NCI-H1105 (cell line): ENCODE data around the gene TCAIM.

Experiments
- DNase-seq: peaks from one replicate; lab custom pipeline; 2025; lab: John Stamatoyannopoulos, UW

Gene TCAIM

DNA sequence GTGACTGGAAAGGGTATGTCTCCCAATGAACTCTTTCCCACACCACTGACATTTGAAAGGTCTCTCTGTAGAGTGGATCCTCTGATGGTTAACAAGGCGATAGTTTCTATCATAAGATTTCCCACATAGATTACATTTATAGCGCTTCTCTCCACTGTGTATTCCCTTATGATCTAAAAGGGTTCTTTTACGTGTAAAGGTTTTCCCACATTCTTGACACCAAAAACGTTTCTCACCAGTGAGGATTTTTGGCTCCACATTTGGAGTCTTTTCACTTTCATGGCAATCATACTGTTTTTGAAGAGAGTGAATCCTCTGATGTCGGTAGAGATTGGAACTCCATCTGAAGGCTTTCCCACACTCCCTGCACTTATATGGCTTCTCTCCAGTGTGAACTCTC, 108.4 kb downstream of the TCAIM start:
- DNase-seq = no peak

DNA sequence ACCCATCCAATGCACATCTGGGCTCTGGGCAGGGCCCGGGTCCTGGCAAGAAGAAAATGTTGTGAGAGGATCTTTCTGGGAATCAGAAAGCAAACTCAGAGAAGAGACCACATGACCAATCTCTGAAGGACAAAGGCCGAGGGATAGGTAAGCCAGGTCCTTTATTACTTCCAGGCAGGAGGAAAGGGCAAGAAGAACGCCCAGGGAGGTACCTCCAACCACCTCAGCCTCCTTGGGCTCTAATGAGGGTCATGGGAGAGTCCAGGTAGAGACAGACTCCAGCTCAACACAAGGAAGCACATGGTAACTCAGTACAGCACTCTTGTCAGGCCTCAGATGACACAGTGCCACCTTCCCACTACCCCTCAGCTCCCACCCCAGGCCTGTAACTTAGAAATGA, 112.9 kb downstream of the TCAIM start:
- no peak for DNase-seq

DNA sequence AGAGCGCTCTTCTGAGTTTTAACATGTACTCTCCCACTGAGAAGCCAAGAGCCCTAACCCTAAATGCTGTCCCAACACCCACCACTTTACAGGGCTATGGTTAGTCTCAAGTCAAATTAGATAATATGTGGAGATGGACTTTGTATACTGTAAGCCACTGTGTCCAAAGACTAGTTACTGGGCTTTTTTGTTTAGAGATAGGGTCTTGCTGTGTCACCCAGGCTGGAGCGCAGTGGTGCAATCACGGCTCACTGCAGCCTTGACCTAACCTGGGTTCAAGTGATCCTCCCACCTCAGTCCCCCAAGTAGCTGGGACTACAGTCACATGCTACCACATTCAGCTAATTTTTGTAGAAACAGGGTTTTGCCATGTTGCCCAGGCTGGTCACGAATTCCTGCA, 115.7 kb downstream of the TCAIM start:
- DNase-seq = no peak

DNA sequence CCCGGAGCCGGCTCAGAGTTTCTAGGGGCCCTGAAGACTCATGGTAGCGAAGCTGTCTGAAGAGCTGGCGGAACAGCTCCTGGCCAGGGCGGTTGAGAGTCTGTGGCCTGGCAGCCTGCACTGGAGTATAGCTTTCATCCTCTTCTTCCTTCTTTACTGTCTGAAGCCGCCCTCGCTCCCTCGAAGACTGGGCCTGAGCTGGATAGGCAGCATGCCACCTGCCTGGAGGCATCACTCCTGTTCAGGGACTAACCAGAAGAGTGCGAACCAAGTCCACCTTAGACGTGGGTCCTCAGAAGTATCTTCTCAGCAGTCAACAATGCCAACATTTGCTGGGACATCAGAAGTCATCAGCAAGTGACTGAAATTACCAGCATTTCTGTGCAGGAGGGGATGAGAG, 116.8 kb downstream of the TCAIM start:
- DNase-seq = no peak
